GM12864 (cell line): ENCODE measurements around the gene OMD.

ENCODE experiments used
- DNase-seq: peaks from one replicate; pipeline ENCODE4 v3.0.0-alpha.2; 2011; ENCODE audit warnings: low read depth
- H3K4me3 ChIP-seq: 2 replicates; pipeline ENCODE4 v1.5.1; 2011; ENCODE audit warnings: mild to moderate bottlenecking, low read depth, low read length, control low read depth
- TF ChIP-seq, protein P1 (sequence below): IDR thresholded peaks from 2 replicates; pipeline ENCODE4 v1.5.1; 2011; ENCODE audit warnings: low read depth, mild to moderate bottlenecking, moderate library complexity, low read length, control low read depth, inconsistent platforms; ENCODE audit errors: missing control alignments

OMD gene

DNA sequence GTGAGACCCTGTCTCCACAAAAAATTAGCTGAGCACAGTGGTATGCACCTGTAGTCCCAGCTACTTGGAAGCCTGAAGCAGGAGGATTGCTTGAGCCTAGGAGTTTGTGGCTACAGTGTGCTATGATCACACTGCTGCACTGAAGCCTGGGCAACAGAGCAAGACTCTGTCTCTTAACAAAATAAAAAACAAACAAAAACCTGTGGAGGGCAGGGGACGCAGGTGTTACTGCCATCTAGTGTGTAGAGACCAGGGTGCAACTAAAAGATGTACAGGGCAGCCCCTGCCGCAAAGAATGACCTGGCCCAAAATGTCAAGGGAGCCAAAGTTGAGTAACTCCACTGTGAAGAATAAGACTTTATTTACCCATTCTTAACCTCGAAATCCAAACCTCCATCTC, 30.9 kb upstream of the OMD start:
- TF ChIP-seq, protein P1, sequence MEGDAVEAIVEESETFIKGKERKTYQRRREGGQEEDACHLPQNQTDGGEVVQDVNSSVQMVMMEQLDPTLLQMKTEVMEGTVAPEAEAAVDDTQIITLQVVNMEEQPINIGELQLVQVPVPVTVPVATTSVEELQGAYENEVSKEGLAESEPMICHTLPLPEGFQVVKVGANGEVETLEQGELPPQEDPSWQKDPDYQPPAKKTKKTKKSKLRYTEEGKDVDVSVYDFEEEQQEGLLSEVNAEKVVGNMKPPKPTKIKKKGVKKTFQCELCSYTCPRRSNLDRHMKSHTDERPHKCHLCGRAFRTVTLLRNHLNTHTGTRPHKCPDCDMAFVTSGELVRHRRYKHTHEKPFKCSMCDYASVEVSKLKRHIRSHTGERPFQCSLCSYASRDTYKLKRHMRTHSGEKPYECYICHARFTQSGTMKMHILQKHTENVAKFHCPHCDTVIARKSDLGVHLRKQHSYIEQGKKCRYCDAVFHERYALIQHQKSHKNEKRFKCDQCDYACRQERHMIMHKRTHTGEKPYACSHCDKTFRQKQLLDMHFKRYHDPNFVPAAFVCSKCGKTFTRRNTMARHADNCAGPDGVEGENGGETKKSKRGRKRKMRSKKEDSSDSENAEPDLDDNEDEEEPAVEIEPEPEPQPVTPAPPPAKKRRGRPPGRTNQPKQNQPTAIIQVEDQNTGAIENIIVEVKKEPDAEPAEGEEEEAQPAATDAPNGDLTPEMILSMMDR, result peak; percentile 41
- no peak overlapping the region for H3K4me3 ChIP-seq
- DNase-seq, result no peak

DNA sequence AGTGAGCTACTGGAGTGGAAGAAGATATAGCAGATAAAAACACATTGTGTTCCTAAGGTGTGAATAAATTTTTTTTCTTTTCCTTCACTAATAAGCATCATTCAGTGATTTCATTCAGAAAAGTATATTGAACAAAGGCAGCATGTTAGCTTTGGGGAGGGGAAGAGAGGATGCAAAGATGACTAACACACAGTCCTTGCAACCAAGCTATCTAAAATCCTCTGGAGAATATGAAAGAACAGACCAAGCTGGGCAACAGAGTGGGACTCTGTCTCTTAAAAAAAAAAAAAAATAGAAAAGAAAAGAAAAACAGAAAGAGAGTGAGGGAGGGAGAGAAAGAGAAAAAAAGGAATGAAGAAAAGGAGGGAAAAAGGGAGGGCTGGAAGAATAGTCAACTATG, 22.3 kb upstream of the OMD start:
- no peak for DNase-seq
- TF ChIP-seq, protein P1, result no peak
- no peak overlapping the region for H3K4me3 ChIP-seq

DNA sequence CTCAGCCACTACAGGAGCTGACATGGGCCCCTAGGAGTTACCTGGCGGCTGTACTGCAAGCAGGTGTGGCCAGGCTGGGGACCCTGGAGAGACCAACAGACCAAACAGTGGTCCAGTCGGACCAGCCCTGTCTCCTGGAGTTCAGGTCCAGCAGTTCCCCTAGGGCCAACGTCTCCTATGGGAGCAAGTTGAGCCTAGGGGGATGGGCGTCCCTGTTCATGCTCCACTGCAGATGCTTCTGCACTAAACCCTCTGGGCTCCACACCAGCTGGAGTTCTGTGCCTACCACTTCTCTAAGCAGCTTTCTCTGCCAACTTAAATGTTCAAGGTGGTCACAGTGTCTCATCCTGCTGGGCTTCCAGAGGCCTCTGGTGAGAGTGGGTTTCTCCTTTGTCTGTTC, 20.6 kb upstream of the OMD start:
- TF ChIP-seq, protein P1, result no peak
- no peak for DNase-seq
- no peak overlapping the region for H3K4me3 ChIP-seq

DNA sequence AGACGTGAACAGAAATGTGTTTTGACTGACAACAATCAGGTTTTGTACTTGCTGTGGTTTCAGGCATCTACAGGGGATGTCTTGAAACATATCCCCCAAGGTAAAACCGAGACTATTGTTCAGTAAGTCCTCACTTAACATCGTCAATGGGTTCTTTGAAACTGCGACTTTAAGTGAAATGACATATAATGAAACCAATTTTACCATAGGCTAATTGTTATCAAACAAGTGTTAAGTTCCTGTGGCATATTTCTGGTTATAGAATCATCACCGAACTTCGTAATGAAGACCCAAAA, 16.4 kb upstream of the OMD start:
- peak; percentile 16 for DNase-seq
- no peak overlapping the region for H3K4me3 ChIP-seq
- TF ChIP-seq, protein P1, result no peak

DNA sequence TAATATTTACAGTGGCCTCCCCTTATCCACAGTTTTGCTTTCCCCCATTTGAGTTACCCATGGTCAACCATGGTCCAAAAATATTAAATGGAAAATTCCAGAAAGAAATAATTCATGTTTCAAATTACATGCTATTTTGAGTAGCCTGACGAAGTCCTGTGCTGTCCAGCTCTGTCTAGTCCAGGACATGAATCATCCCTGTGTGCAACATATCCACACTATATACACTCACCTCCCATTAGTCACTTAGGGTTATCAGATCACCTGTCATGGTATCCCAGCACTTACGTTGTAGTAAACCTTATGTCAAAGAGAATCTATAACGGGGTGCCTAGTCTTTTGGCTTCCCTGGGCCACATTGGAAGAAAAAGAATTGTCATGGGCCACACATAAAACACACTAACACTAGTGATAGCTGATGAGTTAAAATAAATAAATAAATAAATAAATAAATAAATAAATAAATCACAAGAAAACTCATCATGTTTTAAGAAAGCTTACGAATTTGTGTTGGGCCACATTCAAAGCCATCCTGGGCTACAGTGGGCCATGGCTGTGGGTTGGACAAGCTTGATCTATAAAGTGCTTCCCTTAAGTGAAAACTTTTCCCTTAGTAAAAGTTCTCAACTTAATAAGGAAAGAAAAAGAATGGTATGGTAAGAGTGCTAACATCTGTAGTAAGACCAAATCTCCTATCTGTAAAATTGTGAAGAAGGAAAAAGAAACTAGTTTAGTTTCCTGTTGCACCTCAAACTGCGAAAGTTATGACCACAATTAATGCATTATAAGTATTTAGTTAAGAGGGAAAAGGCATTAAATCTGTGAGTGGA, 15.9 kb upstream of the OMD start:
- no peak for DNase-seq
- TF ChIP-seq, protein P1, result no peak
- no peak overlapping the region for H3K4me3 ChIP-seq

DNA sequence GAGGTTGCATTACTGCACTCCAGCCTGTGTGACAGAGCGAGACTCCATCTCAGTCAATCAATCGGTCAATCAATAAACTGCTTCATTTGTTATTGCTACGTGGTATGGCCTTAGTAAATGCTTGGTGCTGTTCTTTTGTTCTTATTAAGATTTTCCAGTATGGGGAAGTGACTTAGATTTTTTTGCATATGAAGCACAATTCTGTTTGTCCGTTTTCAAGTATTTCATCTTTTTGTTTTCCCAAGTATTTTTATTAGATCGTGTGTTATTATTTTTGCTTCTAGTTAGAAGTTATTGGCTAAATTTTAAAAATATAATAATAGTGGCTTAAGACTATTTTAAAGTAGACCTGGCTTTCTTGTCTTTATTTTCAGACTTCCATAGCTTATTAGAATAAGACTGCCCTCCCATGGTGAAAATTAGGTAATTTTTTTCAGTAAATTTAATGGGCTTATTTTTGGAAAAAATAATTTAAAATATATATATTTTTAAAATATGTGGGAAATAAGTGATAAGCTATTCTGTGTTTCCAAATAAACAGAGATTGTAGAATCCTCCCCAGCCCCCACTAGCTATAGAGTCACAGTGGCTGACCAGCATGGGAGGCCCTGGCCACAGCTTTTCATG, 14.7 kb upstream of the OMD start:
- no peak overlapping the region for H3K4me3 ChIP-seq
- DNase-seq, result no peak
- TF ChIP-seq, protein P1, result no peak

DNA sequence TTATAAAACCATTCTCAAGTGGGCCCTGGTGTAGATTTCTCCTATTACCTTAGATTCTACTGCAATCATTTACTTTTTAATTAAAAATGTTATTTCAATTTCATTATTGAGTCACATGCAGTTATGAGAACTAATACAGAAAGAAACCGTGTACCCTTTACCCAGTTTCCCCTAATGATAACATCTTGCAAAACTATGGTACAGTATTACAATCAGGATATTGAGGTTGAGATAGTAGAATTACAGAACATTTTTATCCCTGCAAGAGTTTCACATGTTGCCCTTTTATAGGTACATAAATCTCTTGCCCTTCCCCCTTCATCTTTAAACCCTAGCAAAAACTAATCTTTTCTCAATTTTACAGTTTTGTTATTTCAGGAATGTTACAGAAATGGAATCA, 11.0 kb upstream of the OMD start:
- no peak overlapping the region for H3K4me3 ChIP-seq
- no peak for DNase-seq
- TF ChIP-seq, protein P1, result no peak
